Esophagus muscularis mucosa (tissue), 3 donors: ENCODE results near the gene KCNJ12.

ENCODE experiments used
- POLR2A ChIP-seq: fragments of 450-650 bp; IDR thresholded peaks from one replicate; pipeline ENCODE4 v1.6.1; 2017; ENCODE audit warnings: antibody characterized with exemption, moderate library complexity, mild to moderate bottlenecking, low read depth
- TF ChIP-seq, protein P1 (sequence below), 3 experiments: fragments of 200-600 bp in 2 of 3; fragments of 450-650 bp in 1 of 3; sonication (generic) in 2 of 3; IDR thresholded peaks; one replicate each; pipeline ENCODE4 v1.5.1; 2017 to 2019; ENCODE audit warnings: antibody characterized with exemption in 3 of 3, mild to moderate bottlenecking in 2 of 3, moderate library complexity in 1 of 3

DNA sequence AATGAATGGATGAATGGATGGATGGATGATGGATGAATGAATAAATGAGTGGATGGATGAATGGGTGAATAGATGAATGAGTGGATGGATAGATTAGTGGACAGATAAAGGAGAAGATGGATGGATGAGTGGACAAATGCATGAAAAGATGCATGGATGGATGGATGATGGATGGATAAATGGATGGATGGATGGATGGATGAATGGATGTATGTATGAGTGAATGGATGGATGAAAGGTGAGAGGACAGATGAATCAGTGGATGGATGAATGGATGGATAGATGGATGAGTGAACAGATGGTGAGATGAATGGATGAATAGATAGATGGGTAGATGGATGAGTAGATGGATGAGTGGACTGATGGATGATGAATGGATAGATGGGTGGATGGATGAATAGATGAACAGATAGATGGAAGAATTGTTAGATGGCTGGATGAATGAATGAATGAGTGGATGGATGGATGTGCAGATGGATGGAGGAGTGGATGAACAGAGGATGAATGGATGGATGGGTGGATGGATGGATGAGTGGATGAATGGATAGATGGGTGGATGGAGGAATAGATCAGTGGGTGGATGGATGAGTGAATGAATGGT lies 13.7 kb upstream of the KCNJ12 start:
- TF ChIP-seq, protein P1, sequence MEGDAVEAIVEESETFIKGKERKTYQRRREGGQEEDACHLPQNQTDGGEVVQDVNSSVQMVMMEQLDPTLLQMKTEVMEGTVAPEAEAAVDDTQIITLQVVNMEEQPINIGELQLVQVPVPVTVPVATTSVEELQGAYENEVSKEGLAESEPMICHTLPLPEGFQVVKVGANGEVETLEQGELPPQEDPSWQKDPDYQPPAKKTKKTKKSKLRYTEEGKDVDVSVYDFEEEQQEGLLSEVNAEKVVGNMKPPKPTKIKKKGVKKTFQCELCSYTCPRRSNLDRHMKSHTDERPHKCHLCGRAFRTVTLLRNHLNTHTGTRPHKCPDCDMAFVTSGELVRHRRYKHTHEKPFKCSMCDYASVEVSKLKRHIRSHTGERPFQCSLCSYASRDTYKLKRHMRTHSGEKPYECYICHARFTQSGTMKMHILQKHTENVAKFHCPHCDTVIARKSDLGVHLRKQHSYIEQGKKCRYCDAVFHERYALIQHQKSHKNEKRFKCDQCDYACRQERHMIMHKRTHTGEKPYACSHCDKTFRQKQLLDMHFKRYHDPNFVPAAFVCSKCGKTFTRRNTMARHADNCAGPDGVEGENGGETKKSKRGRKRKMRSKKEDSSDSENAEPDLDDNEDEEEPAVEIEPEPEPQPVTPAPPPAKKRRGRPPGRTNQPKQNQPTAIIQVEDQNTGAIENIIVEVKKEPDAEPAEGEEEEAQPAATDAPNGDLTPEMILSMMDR (IDR thresholded peaks at IDR 0.05): no peak
- TF ChIP-seq POLR2A: no peak
